Pulmonary artery endothelial cell (primary cell): Measurements from ENCODE around the gene TYR. TPM values are rescaled to one million over a fixed set of nuclear protein-coding genes. Genes with fewer than 3 reads are reported as not detected.
"Not testable (repeated sequence)": the region's sequence is repeated elsewhere in the genome, so short reads cannot be mapped to it uniquely, and the experiment has no call there.

Source experiments
- DNase-seq: peaks from one replicate; pipeline ENCODE4 v3.0.0-alpha.2; 2011; ENCODE audit warnings: low read depth, low spot score
- total RNA-seq: library from RNA; depleted of rRNA; stranded (reverse); fragments of >200 nt; gene quantifications from 2 replicates; pipeline ENCODE4 v1.2.3, GENCODE V29; 2014

Gene TYR
- not detected in 2 replicates for total RNA-seq

- no peak for DNase-seq
Observed at GRCh38 chr11:89177691-89178231, at the start of gene TYR. TSS of gene TYR (plus strand) at chr11:89177875. CDS start at chr11:89177954, 79 bp downstream.

GRCh38 chr11:89136606-89137005, 41.1 kb upstream of the TYR start:
- DNase-seq = no peak

- no peak for DNase-seq
Observed at GRCh38 chr11:89147229-89147628, 30.4 kb upstream of the TYR start.

- DNase-seq = no peak
Observed at GRCh38 chr11:89159974-89160373, 17.7 kb upstream of the TYR start.

- no peak for DNase-seq
Observed at GRCh38 chr11:89161949-89162348, 15.7 kb upstream of the TYR start.

- DNase-seq = no peak
Observed at GRCh38 chr11:89163686-89164085, 14.0 kb upstream of the TYR start.

GRCh38 chr11:89168396-89168795, 9.3 kb upstream of the TYR start:
- DNase-seq = no peak

GRCh38 chr11:89175796-89176195, 1.9 kb upstream of the TYR start:
- DNase-seq = no peak

GRCh38 chr11:89176938-89177337, 737 bp upstream of the TYR start:
- DNase-seq = no peak

GRCh38 chr11:89181111-89181510, 3.4 kb downstream of the TYR start:
- no peak for DNase-seq

- no peak for DNase-seq
Observed at GRCh38 chr11:89182773-89183518, 5.3 kb downstream of the TYR start.

GRCh38 chr11:89184021-89184420, 6.3 kb downstream of the TYR start:
- no peak for DNase-seq

- DNase-seq = no peak
Observed at GRCh38 chr11:89189776-89190175, 12.1 kb downstream of the TYR start.

- DNase-seq = no peak
Observed at GRCh38 chr11:89201138-89201537, 23.5 kb downstream of the TYR start.

- no peak for DNase-seq
Observed at GRCh38 chr11:89203814-89204213, 26.1 kb downstream of the TYR start.

GRCh38 chr11:89205378-89205777, 27.7 kb downstream of the TYR start:
- no peak for DNase-seq

GRCh38 chr11:89220684-89221339, 43.1 kb downstream of the TYR start:
- DNase-seq = no peak

GRCh38 chr11:89235083-89235482, 57.4 kb downstream of the TYR start:
- no peak for DNase-seq

- DNase-seq = no peak
Observed at GRCh38 chr11:89235976-89236375, 58.3 kb downstream of the TYR start.

- not testable (repeated sequence) for DNase-seq
Observed at GRCh38 chr11:89247007-89247406, 69.3 kb downstream of the TYR start.

- no peak for DNase-seq
Observed at GRCh38 chr11:89249196-89249595, 71.5 kb downstream of the TYR start.

- not testable (repeated sequence) for DNase-seq
Observed at GRCh38 chr11:89261483-89261882, 83.8 kb downstream of the TYR start.
